Measurements from ENCODE around the gene TMEM87A. TPM values are rescaled to one million over a fixed set of nuclear protein-coding genes. Genes with fewer than 3 reads are reported as not detected.

Gene TMEM87A
- total and polyA plus RNA-seq, 2 of the 8 experiments (the other 6 are each of a cell fraction or from before 2014, with no cell fraction given): 15.2 to 33.1 TPM

DNA sequence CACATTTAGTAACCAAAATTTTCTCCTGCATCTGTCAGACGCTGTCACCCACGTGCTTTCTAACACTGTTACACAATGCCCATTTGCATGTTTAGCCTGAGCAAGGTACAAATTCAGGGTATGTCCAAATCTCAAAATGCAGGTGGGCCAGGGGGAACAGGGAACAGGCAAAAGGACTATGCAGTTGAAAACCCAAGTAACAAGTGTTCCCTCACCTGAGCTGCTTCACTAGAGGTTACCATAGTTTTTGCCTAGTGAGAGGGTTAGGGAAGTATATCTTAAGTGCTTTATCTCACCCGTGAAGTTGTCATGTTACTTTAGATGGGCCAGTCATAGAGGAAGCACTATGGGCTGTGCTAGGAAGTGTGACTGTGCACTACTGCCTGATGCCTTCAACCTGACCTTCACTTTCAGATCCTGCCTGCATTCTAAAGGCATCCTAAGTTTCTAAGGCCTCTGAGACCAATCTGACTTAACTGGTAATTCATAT lies 6.0 kb upstream of the TMEM87A start:
- H2AK5ac ChIP-seq (ENCODE audit: low read depth, low read length): no peak overlapping the region
- ChIA-PET POLR2A (ENCODE audit: partially characterized antibody) (no interaction called here), CTCF (ENCODE audit: partially characterized antibody) (no interaction called here)
- H4K91ac ChIP-seq (replicated peaks; ENCODE audit: insufficient read length, low read length): no peak overlapping the region
- peaks cover 0 to 10% (median 3%) of the 10 kb centered on the region in 4 experiments; a peak in 3 of 7 replicates for H3K4me1 ChIP-seq (replicated peaks in 1 of 4; ENCODE audit: control insufficient read depth in 3 of 4, insufficient read depth in 4 of 4, low read length in 3 of 4)
- no peak overlapping the region for H3K18ac ChIP-seq (ENCODE audit: extremely low read depth, low read length)
- H3K23ac ChIP-seq (ENCODE audit: insufficient read length): no peak overlapping the region
- no peak overlapping the region for H2BK20ac ChIP-seq (ENCODE audit: low read length)
- H3K79me1 ChIP-seq (ENCODE audit: low read depth, low read length): no peaks in the 10 kb centered on the region
- FAIRE-seq (no peak), DNase-seq (ENCODE audit: low read depth in 1 of 2, low spot score in 2 of 2) (no peak)
- no peaks in the 10 kb centered on the region for H3K79me2 ChIP-seq (ENCODE audit: control insufficient read depth in 1 of 2, insufficient read depth in 2 of 2, low read length in 2 of 2)
- no peak overlapping the region for H3K9ac ChIP-seq (replicated peaks in 1 of 4; ENCODE audit: extremely low read depth in 1 of 4, low read depth in 3 of 4, low read length in 3 of 4)
- H4K20me1 ChIP-seq (replicated peaks in 1 of 2; ENCODE audit: control insufficient read depth in 1 of 2, insufficient read depth in 2 of 2, low read length in 2 of 2): no peaks in the 10 kb centered on the region
- H4K8ac ChIP-seq (ENCODE audit: extremely low read depth, insufficient read depth, low read length): no peak overlapping the region
- no peak overlapping the region for H3K56ac ChIP-seq (replicated peaks; ENCODE audit: insufficient read length, low read depth, low read length)
- H2BK120ac ChIP-seq (replicated peaks; ENCODE audit: low read depth, low read length): no peak overlapping the region
- no peaks in the 10 kb centered on the region for H3K23me2 ChIP-seq (ENCODE audit: low read depth, low read length)
- H2AFZ ChIP-seq (ENCODE audit: low read length): no peak overlapping the region
- WGBS, 2 experiments (ENCODE audit: extremely low coverage in 1 of 2, insufficient coverage in 1 of 2, insufficient read length in 1 of 2, insufficient replicate concordance in 2 of 2, low coverage in 1 of 2, low lambda C conversion rate in 2 of 2, missing lambda C conversion rate in 1 of 2): 58% methylated on average over 3 of the region's 3 CpGs; no CpG with 5 or more reads in 1 of the 2 experiments
- H3K36me3 ChIP-seq (ENCODE audit: control insufficient read depth in 2 of 4, insufficient read depth in 4 of 4, low read length in 3 of 4): peaks cover 0 to 3% (median 3%) of the 10 kb centered on the region in 4 experiments; a peak in 4 of 8 replicates
- H3K27me3 ChIP-seq (replicated peaks in 1 of 4; ENCODE audit: control insufficient read depth in 3 of 4, extremely low read depth in 1 of 4, insufficient read depth in 3 of 4, low read length in 3 of 4): no peaks in the 10 kb centered on the region
- H2BK5ac ChIP-seq (ENCODE audit: low read depth, low read length): no peak overlapping the region
- H2BK15ac ChIP-seq (ENCODE audit: low read length): no peak overlapping the region
- H3K4ac ChIP-seq (replicated peaks; ENCODE audit: insufficient read length, low read depth, low read length): no peak overlapping the region
- no peak overlapping the region for H3K4me2 ChIP-seq (ENCODE audit: insufficient read depth in 1 of 2, low read depth in 2 of 2, low read length in 2 of 2)
- H3K4me3 ChIP-seq (ENCODE audit: extremely low read depth in 1 of 4, insufficient read depth in 2 of 4, low read depth in 3 of 4, low read length in 4 of 4): no peak overlapping the region
- no peak overlapping the region for H3K27ac ChIP-seq (ENCODE audit: low read depth, low read length)
- no peak overlapping the region for H2BK12ac ChIP-seq (ENCODE audit: low read depth, low read length)
- no peak overlapping the region for H4K5ac ChIP-seq (ENCODE audit: insufficient read length, low read depth, low read length)
- no peaks in the 10 kb centered on the region for H3K9me3 ChIP-seq (ENCODE audit: insufficient read depth in 2 of 2, low read depth in 1 of 2, low read length in 1 of 2)
- no peak overlapping the region for H3K14ac ChIP-seq (ENCODE audit: insufficient read length)
- no peak for TF ChIP-seq NANOG (IDR thresholded peaks at IDR 0.05; ENCODE audit: insufficient read depth, low read depth, low read length, poor library complexity, severe bottlenecking)
- no peak for TF ChIP-seq KDM4A (IDR thresholded peaks at IDR 0.05; ENCODE audit: low read depth, low read length, severe bottlenecking)
- TF ChIP-seq GTF2F1 (IDR thresholded peaks at IDR 0.05; ENCODE audit: borderline replicate concordance, low read depth, low read length): no peak
- TF ChIP-seq, protein P1, sequence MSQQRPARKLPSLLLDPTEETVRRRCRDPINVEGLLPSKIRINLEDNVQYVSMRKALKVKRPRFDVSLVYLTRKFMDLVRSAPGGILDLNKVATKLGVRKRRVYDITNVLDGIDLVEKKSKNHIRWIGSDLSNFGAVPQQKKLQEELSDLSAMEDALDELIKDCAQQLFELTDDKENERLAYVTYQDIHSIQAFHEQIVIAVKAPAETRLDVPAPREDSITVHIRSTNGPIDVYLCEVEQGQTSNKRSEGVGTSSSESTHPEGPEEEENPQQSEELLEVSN (IDR thresholded peaks at IDR 0.05): no peak
- no peak for TF ChIP-seq EGR1 (IDR thresholded peaks at IDR 0.05; ENCODE audit: borderline replicate concordance, low read depth, low read length)
- no peak for TF ChIP-seq CTBP2 (IDR thresholded peaks at IDR 0.05; ENCODE audit: borderline replicate concordance, insufficient read depth, insufficient read length, low read length)
- no peak for TF ChIP-seq SIRT6 (IDR thresholded peaks at IDR 0.05; ENCODE audit: low read length)
- TF ChIP-seq KDM5A (IDR thresholded peaks at IDR 0.05; ENCODE audit: low read length): no peak
- TF ChIP-seq CHD1 (IDR thresholded peaks at IDR 0.05; ENCODE audit: low read depth, low read length): no peak
- TF ChIP-seq SIN3A (conservative IDR thresholded peaks at IDR 0.05 in 1 of 2, IDR thresholded peaks at IDR 0.05 in 1 of 2; ENCODE audit: low read depth in 1 of 2, low read length in 2 of 2): no peak
- no peak for TF ChIP-seq MAFK (IDR thresholded peaks at IDR 0.05; ENCODE audit: low read depth, low read length)
